Measurements from ENCODE around the gene HES6.

Gene HES6

GRCh38 chr2:238286095-238286494 is 46.3 kb upstream of the HES6 start:
- TF ChIP-seq CTCF (IDR thresholded peaks at IDR 0.05; ENCODE audit: low read length), result no peak
- no peak for TF ChIP-seq EZH2 (optimal IDR thresholded peaks at IDR 0.05; ENCODE audit: low read depth, low read length)
- Histone ChIP-seq H3K9me2 (replicated peaks; ENCODE audit: insufficient read depth, low read length) (no peaks in the 10 kb centered on the region), H3K79me2 (ENCODE audit: low read length) (peaks cover 71% of the 10 kb centered on the region), H3K4me3 (ENCODE audit: low read length) (no peak overlapping the region), H3K36me3 (replicated peaks; ENCODE audit: insufficient read depth, low read length) (no peaks in the 10 kb centered on the region), H3K4me1 (ENCODE audit: low read length) (peaks cover 8% of the 10 kb centered on the region), H3K4me2 (ENCODE audit: low read depth, low read length) (no peak overlapping the region), H3K27ac (ENCODE audit: low read length) (no peak overlapping the region), H3K9ac (ENCODE audit: low read length) (no peak overlapping the region), H3F3A (ENCODE audit: insufficient read depth, low read length) (0 out of 2 replicates have a peak, but pooled peaks cover 4% of the 10 kb centered on the region), H3K27me3 (replicated peaks; ENCODE audit: insufficient read depth, low read length) (no peaks in the 10 kb centered on the region), H4K20me1 (ENCODE audit: insufficient read depth, low read length) (no peaks in the 10 kb centered on the region), H2AFZ (ENCODE audit: low read length) (no peak overlapping the region), H3K9me3 (replicated peaks; ENCODE audit: insufficient read depth, low read length) (no peaks in the 10 kb centered on the region)
- DNase-seq, result no peak

GRCh38 chr2:238285653-238286082 is 45.8 kb upstream of the HES6 start:
- no peak overlapping the region for H3K9ac ChIP-seq (ENCODE audit: low read length)
- no peak overlapping the region for H3K4me2 ChIP-seq (ENCODE audit: low read depth, low read length)
- no peak overlapping the region for H2AFZ ChIP-seq (ENCODE audit: low read length)
- H3K4me3 ChIP-seq (ENCODE audit: low read length), result no peak overlapping the region
- no peaks in the 10 kb centered on the region for H3K9me2 ChIP-seq (replicated peaks; ENCODE audit: insufficient read depth, low read length)
- no peaks in the 10 kb centered on the region for H3K9me3 ChIP-seq (replicated peaks; ENCODE audit: insufficient read depth, low read length)
- no peaks in the 10 kb centered on the region for H4K20me1 ChIP-seq (ENCODE audit: insufficient read depth, low read length)
- H3F3A ChIP-seq (ENCODE audit: insufficient read depth, low read length), result 0 out of 2 replicates have a peak, but pooled peaks cover 4% of the 10 kb centered on the region
- no peaks in the 10 kb centered on the region for H3K27me3 ChIP-seq (replicated peaks; ENCODE audit: insufficient read depth, low read length)
- H3K36me3 ChIP-seq (replicated peaks; ENCODE audit: insufficient read depth, low read length), result no peaks in the 10 kb centered on the region
- no peak for TF ChIP-seq CTCF (IDR thresholded peaks at IDR 0.05; ENCODE audit: low read length)
- TF ChIP-seq EZH2phosphoT487 (IDR thresholded peaks at IDR 0.05; ENCODE audit: low read length), result no peak
- TF ChIP-seq EZH2 (optimal IDR thresholded peaks at IDR 0.05; ENCODE audit: low read depth, low read length), result no peak
- DNase-seq, result no peak
- no peak overlapping the region for H3K27ac ChIP-seq (ENCODE audit: low read length)
- H3K79me2 ChIP-seq (ENCODE audit: low read length), result peaks cover 72% of the 10 kb centered on the region
- H3K4me1 ChIP-seq (ENCODE audit: low read length), result peaks cover 8% of the 10 kb centered on the region

GRCh38 chr2:238284802-238285515 is 45.1 kb upstream of the HES6 start:
- TF ChIP-seq CTCF (IDR thresholded peaks at IDR 0.05; ENCODE audit: low read length) (no peak), EZH2phosphoT487 (IDR thresholded peaks at IDR 0.05; ENCODE audit: low read length) (no peak)
- Histone ChIP-seq H3K9me3 (replicated peaks; ENCODE audit: insufficient read depth, low read length) (no peaks in the 10 kb centered on the region), H3K27me3 (replicated peaks; ENCODE audit: insufficient read depth, low read length) (no peaks in the 10 kb centered on the region), H3K9ac (ENCODE audit: low read length) (no peak overlapping the region), H3K9me2 (replicated peaks; ENCODE audit: insufficient read depth, low read length) (no peaks in the 10 kb centered on the region), H2AFZ (ENCODE audit: low read length) (no peak overlapping the region), H3K79me2 (ENCODE audit: low read length) (peaks cover 79% of the 10 kb centered on the region), H3K4me3 (ENCODE audit: low read length) (no peak overlapping the region), H3F3A (ENCODE audit: insufficient read depth, low read length) (0 out of 2 replicates have a peak, but pooled peaks cover 4% of the 10 kb centered on the region), H3K36me3 (replicated peaks; ENCODE audit: insufficient read depth, low read length) (no peaks in the 10 kb centered on the region), H3K4me1 (ENCODE audit: low read length) (peaks cover 8% of the 10 kb centered on the region), H4K20me1 (ENCODE audit: insufficient read depth, low read length) (no peaks in the 10 kb centered on the region), H3K4me2 (ENCODE audit: low read depth, low read length) (no peak overlapping the region), H3K27ac (ENCODE audit: low read length) (no peak overlapping the region)
- DNase-seq, result no peak

All from MM.1S (cell line).